Measurements from ENCODE around the gene TP53RK.

TP53RK gene

GRCh38 chr20:46657137-46657536 lies 32.1 kb downstream of the TP53RK start:
- DNase-seq: no peak

GRCh38 chr20:46652699-46653098 lies 36.5 kb downstream of the TP53RK start:
- DNase-seq: no peak

- DNase-seq: no peak
These were observed 37.9 kb downstream of the TP53RK start, which contains the start of gene SLC13A3 for GRCh38 chr20:46651091-46651962. SLC13A3 (minus strand) TSS chr20:46651459; CDS start chr20:46651421, 38 bp downstream.

GRCh38 chr20:46650575-46651090 lies 38.6 kb downstream of the TP53RK start:
- no peak for DNase-seq

- no peak for DNase-seq
These were observed 39.2 kb downstream of the TP53RK start for GRCh38 chr20:46649965-46650542.

- no peak for DNase-seq
These were observed 39.6 kb downstream of the TP53RK start for GRCh38 chr20:46649650-46649949.

GRCh38 chr20:46648903-46649649 lies 40.2 kb downstream of the TP53RK start:
- no peak for DNase-seq

- DNase-seq: no peak
These were observed 41.8 kb downstream of the TP53RK start for GRCh38 chr20:46647469-46647868.

- DNase-seq: no peak
These were observed 42.4 kb downstream of the TP53RK start for GRCh38 chr20:46646659-46647380.

GRCh38 chr20:46646122-46646521 lies 43.1 kb downstream of the TP53RK start:
- no peak for DNase-seq

- no peak for DNase-seq
These were observed 44.5 kb downstream of the TP53RK start for GRCh38 chr20:46644733-46645132.

- no peak for DNase-seq
These were observed 45.1 kb downstream of the TP53RK start for GRCh38 chr20:46644160-46644559.

GRCh38 chr20:46642969-46643343 lies 46.3 kb downstream of the TP53RK start:
- no peak for DNase-seq

GRCh38 chr20:46642265-46642968 lies 46.8 kb downstream of the TP53RK start:
- DNase-seq: no peak

GRCh38 chr20:46641424-46641823 lies 47.8 kb downstream of the TP53RK start:
- DNase-seq: no peak

GRCh38 chr20:46640536-46641311 lies 48.5 kb downstream of the TP53RK start:
- no peak for DNase-seq

GRCh38 chr20:46640044-46640443 lies 49.2 kb downstream of the TP53RK start:
- no peak for DNase-seq

GRCh38 chr20:46639587-46639986 lies 49.7 kb downstream of the TP53RK start:
- no peak for DNase-seq

GRCh38 chr20:46638898-46639274 lies 50.4 kb downstream of the TP53RK start:
- DNase-seq: no peak

- DNase-seq: no peak
These were observed 50.9 kb downstream of the TP53RK start for GRCh38 chr20:46638134-46638897.
